22Rv1 (cell line): ENCODE measurements around the gene DNAH2.

Source experiments
- CTCF ChIP-seq: fragments of 450-650 bp; IDR thresholded peaks from 2 replicates; pipeline ENCODE4 v1.5.1; 2017; ENCODE audit warnings: mild to moderate bottlenecking
- ZFX ChIP-seq: fragments of 450-650 bp; IDR thresholded peaks from 2 replicates; pipeline ENCODE4 v1.6.1; 2017; ENCODE audit warnings: antibody characterized with exemption, borderline replicate concordance

GRCh38 chr17:7864995-7865650, 147.6 kb downstream of the DNAH2 start:
- TF ChIP-seq CTCF (no peak), ZFX (no peak)
